Measurements from ENCODE around the gene KRTAP9-2.

GRCh38 chr17:41230094-41230493, 3.6 kb downstream of the KRTAP9-2 start:
- TF ChIP-seq CTCF (IDR thresholded peaks at IDR 0.05) (no peak), POLR2AphosphoS5 (IDR thresholded peaks at IDR 0.05; ENCODE audit: insufficient read depth in 1 of 2, low read depth in 1 of 2) (no peak)

Data from vagina (tissue), 2 donors.